CD14-positive monocyte (primary cell): ENCODE measurements around the gene DUS2. TPM values are rescaled to one million over a fixed set of nuclear protein-coding genes. Genes with fewer than 3 reads are reported as not detected.

Experiments
- DNase-seq, 3 donors: peaks; one replicate each; pipeline ENCODE4 v3.0.0-alpha.2; 2011 to 2022
- H2AFZ ChIP-seq: 2 replicates; pipeline ENCODE4 v1.6.0; 2012; ENCODE audit warnings: mild to moderate bottlenecking, low read depth, low read length, inconsistent platforms; ENCODE audit not compliant: insufficient read depth, poor library complexity, severe bottlenecking
- H3K27ac ChIP-seq, 2 donors: 1 replicate in 1 of 2; 2 replicates in 1 of 2; pipeline ENCODE4 v1.5.1; 2012 to 2013; ENCODE audit warnings: low read length in 2 of 2, control low read depth in 1 of 2, inconsistent platforms in 1 of 2, low read depth in 1 of 2, mild to moderate bottlenecking in 1 of 2
- H3K27me3 ChIP-seq, 2 donors: one replicate each; pipeline versions ENCODE4 v1.6.0 to v1.6.1; 2011 to 2013; ENCODE audit warnings: low read length in 2 of 2; ENCODE audit not compliant: control insufficient read depth in 2 of 2, insufficient read depth in 2 of 2
- H3K36me3 ChIP-seq, 2 donors: replicated peaks in 1 of 2; 1 replicate in 1 of 2; 2 replicates in 1 of 2; pipeline versions ENCODE4 v1.5.1 to v1.6.1; 2012 to 2013; ENCODE audit warnings: low read length in 2 of 2, control low read depth in 1 of 2, inconsistent platforms in 1 of 2, mild to moderate bottlenecking in 1 of 2; ENCODE audit not compliant: insufficient read depth in 2 of 2, control insufficient read depth in 1 of 2
- H3K4me1 ChIP-seq, 2 donors: 1 replicate in 1 of 2; 2 replicates in 1 of 2; pipeline versions ENCODE4 v1.5.1 to v1.6.1; 2012 to 2013; ENCODE audit warnings: low read length in 2 of 2, control low read depth in 1 of 2, inconsistent platforms in 1 of 2, mild to moderate bottlenecking in 1 of 2, moderate library complexity in 1 of 2; ENCODE audit not compliant: insufficient read depth in 2 of 2, control insufficient read depth in 1 of 2
- H3K4me2 ChIP-seq: replicated peaks from 2 replicates; pipeline ENCODE3; 2012; ENCODE audit warnings: low read length, moderate library complexity, mild to moderate bottlenecking; ENCODE audit not compliant: poor library complexity, severe bottlenecking; ENCODE audit errors: extremely low read depth
- H3K4me3 ChIP-seq, 3 experiments: fragments of 200-600 bp in 1 of 3; sonication (generic) in 1 of 3; replicated peaks in 1 of 3; 1 replicate in 2 of 3; 2 replicates in 1 of 3; pipeline ENCODE4 v1.5.1; 2011 to 2013; ENCODE audit warnings: low read length in 3 of 3, mild to moderate bottlenecking in 3 of 3, control low read depth in 2 of 3, low read depth in 2 of 3, inconsistent platforms in 1 of 3, moderate library complexity in 1 of 3
- H3K79me2 ChIP-seq: 2 replicates; pipeline ENCODE4 v1.6.0; 2012; ENCODE audit warnings: mild to moderate bottlenecking, control low read depth, inconsistent platforms, low read length, moderate library complexity; ENCODE audit not compliant: insufficient read depth
- H3K9ac ChIP-seq: 2 replicates; pipeline ENCODE4 v1.6.0; 2017; ENCODE audit warnings: low read length, mild to moderate bottlenecking; ENCODE audit not compliant: insufficient read depth, poor library complexity, severe bottlenecking
- H3K9me3 ChIP-seq, 2 donors: replicated peaks in 1 of 2; 1 replicate in 1 of 2; 2 replicates in 1 of 2; pipeline versions ENCODE4 v1.5.1 to v1.6.1; 2012 to 2013; ENCODE audit warnings: low read length in 2 of 2, control low read depth in 1 of 2; ENCODE audit not compliant: control insufficient read depth in 1 of 2, insufficient read depth in 1 of 2
- H4K20me1 ChIP-seq: 2 replicates; pipeline ENCODE4 v1.6.0; 2012; ENCODE audit warnings: mild to moderate bottlenecking, low read length, control low read depth, moderate library complexity; ENCODE audit not compliant: insufficient read depth
- H3K27ac Mint-ChIP-seq, 7 donors: one replicate each; pipeline ENCODE4 v1.8.0; 2020; ENCODE audit warnings: mild to moderate bottlenecking in 7 of 7, mixed read lengths in 7 of 7, moderate library complexity in 6 of 7, inconsistent platforms in 2 of 7
- H3K27me3 Mint-ChIP-seq, 3 donors: one replicate each; pipeline ENCODE4 v1.8.0; 2021 to 2022; ENCODE audit warnings: low read depth in 3 of 3, mild to moderate bottlenecking in 3 of 3, mixed read lengths in 3 of 3, moderate library complexity in 3 of 3, inconsistent platforms in 1 of 3
- H3K36me3 Mint-ChIP-seq, 2 donors: one replicate each; pipeline ENCODE4 v1.8.0; 2020; ENCODE audit warnings: mixed read lengths in 2 of 2, inconsistent platforms in 1 of 2, mild to moderate bottlenecking in 1 of 2
- H3K4me1 Mint-ChIP-seq: one replicate; pipeline ENCODE4 v1.8.0; 2020; ENCODE audit warnings: mild to moderate bottlenecking, mixed read lengths
- H3K4me3 Mint-ChIP-seq, 2 donors: one replicate each; pipeline ENCODE4 v1.8.0; 2020; ENCODE audit warnings: mild to moderate bottlenecking in 2 of 2, mixed read lengths in 2 of 2, moderate library complexity in 1 of 2
- H3K9me3 Mint-ChIP-seq, 7 donors: one replicate each; pipeline ENCODE4 v1.8.0; 2020 to 2022; ENCODE audit warnings: mixed read lengths in 7 of 7, mild to moderate bottlenecking in 6 of 7, moderate library complexity in 6 of 7, inconsistent platforms in 2 of 7
- WGBS: methylation state at CpG from one replicate; pipeline ENCODE4 v1.1.5; 2013; ENCODE audit warnings: missing lambda C conversion rate; ENCODE audit not compliant: insufficient coverage; 5-methylcytosine and 5-hydroxymethylcytosine counted together
- intact Hi-C, 2 donors: fragments of 100-400 bp; cut with micrococcal nuclease; formaldehyde crosslinking; loops; one replicate each; pipeline versions ENCODE4 v1.15.0 to v1.15.1; 2023
- polyA plus RNA-seq, 3 donors: library from polyadenylated mRNA; depleted of rRNA in 1 of 3; unstranded in 2 of 3; stranded (reverse) in 1 of 3; fragments of 300-500 nt in 2 of 3; fragments of >200 nt in 1 of 3; fragmentation: Illumina TruSeq in 2 of 3; gene quantifications; 1 replicate in 2 of 3; 2 replicates in 1 of 3; pipeline ENCODE4 v1.2.3, GENCODE V29; 2012 to 2021
- TF ChIP-seq, protein P1 (sequence below): fragments of 200-600 bp; IDR thresholded peaks from one replicate; pipeline ENCODE4 v1.8.0; 2022; ENCODE audit warnings: antibody characterized with exemption, mild to moderate bottlenecking

The DUS2 gene
- polyA plus RNA-seq, 3 donors: 18.4 to 40.7 (median 33.2) TPM

DNA sequence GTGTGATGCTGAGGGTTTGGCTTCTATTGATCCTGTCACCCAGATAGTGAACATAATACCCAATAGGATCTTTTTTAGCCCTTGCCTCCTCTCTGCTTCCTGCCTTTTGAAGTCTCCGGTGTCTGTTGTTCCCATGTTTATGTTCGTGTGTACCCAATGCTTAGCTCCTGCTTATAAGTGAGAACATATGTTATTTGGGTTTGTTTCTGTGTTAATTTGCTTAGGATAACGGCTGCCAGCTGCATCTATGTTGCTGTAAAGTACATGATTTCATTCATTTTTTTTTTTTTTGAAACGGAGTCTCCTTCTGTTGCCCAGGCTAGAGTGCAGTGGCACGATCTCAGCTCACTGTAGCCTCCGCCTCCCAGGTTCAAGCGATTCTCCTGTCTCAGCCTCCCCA lies 23.0 kb downstream of the DUS2 start:
- peak overlapping the region in 2 of 7 donors; percentile 63 to 66 for H3K27ac Mint-ChIP-seq
- H3K4me3 Mint-ChIP-seq: no peak overlapping the region
- WGBS: 100% methylated on average over 4 of the region's 7 CpGs
- TF ChIP-seq, protein P1, sequence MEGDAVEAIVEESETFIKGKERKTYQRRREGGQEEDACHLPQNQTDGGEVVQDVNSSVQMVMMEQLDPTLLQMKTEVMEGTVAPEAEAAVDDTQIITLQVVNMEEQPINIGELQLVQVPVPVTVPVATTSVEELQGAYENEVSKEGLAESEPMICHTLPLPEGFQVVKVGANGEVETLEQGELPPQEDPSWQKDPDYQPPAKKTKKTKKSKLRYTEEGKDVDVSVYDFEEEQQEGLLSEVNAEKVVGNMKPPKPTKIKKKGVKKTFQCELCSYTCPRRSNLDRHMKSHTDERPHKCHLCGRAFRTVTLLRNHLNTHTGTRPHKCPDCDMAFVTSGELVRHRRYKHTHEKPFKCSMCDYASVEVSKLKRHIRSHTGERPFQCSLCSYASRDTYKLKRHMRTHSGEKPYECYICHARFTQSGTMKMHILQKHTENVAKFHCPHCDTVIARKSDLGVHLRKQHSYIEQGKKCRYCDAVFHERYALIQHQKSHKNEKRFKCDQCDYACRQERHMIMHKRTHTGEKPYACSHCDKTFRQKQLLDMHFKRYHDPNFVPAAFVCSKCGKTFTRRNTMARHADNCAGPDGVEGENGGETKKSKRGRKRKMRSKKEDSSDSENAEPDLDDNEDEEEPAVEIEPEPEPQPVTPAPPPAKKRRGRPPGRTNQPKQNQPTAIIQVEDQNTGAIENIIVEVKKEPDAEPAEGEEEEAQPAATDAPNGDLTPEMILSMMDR: no peak
- peaks cover 1 to 3% (median 3%) of the 10 kb centered on the region in 3 donors for H3K27me3 Mint-ChIP-seq
- no peaks in the 10 kb centered on the region for H3K9me3 ChIP-seq
- H3K27ac ChIP-seq: no peak overlapping the region
- no peak overlapping the region for H3K4me3 ChIP-seq
- peaks cover 39 to 47% of the 10 kb centered on the region in 2 donors for H3K4me1 ChIP-seq
- peaks cover 43 to 67% of the 10 kb centered on the region in 2 donors for H3K36me3 Mint-ChIP-seq
- no peak overlapping the region for H3K9ac ChIP-seq
- H3K27me3 ChIP-seq: no peaks in the 10 kb centered on the region
- H4K20me1 ChIP-seq: peaks cover 4% of the 10 kb centered on the region
- no peak for DNase-seq
- no peaks in the 10 kb centered on the region for H3K9me3 Mint-ChIP-seq
- intact Hi-C loops: no loop called here
- peaks cover 53% of the 10 kb centered on the region for H3K4me1 Mint-ChIP-seq
- no peak overlapping the region for H3K4me2 ChIP-seq
- H2AFZ ChIP-seq: no peak overlapping the region
- peaks cover 22 to 47% of the 10 kb centered on the region in 2 donors for H3K36me3 ChIP-seq
- H3K79me2 ChIP-seq: peaks cover 59% of the 10 kb centered on the region

DNA sequence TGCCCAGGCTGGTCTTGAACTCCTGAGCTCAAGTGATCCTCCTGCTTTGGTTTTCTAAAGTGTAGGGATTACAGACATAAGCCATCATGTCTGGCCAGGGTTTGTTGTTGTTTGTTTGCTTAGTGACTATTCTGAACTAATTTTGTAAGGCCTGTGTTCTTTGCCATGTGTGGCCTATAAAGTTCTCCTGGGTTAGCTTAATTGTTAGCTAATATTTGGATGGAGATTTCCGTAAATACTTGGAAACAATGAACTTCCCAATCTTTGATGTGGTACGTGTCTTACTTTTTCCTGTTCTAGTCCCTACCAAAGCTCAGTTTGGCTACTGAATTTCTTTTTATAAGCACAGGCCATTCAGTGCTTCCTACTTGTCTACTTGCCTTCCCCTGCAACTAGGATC lies 24.9 kb downstream of the DUS2 start:
- H3K4me3 Mint-ChIP-seq: no peak overlapping the region
- TF ChIP-seq, protein P1: no peak
- peaks cover 59 to 84% of the 10 kb centered on the region in 2 donors for H3K36me3 Mint-ChIP-seq
- Histone ChIP-seq H3K9ac (no peak overlapping the region), H3K4me3 (no peak overlapping the region), H3K4me2 (no peak overlapping the region), H3K9me3 (no peaks in the 10 kb centered on the region), H3K27me3 (no peaks in the 10 kb centered on the region), H3K27ac (no peak overlapping the region), H2AFZ (no peak overlapping the region), H3K79me2 (peaks cover 56% of the 10 kb centered on the region), H3K4me1 (peaks cover 20 to 28% of the 10 kb centered on the region in 2 donors), H3K36me3 (peaks cover 29 to 66% of the 10 kb centered on the region in 2 donors), H4K20me1 (peaks cover 4% of the 10 kb centered on the region)
- H3K27me3 Mint-ChIP-seq: peaks cover 1 to 3% (median 1%) of the 10 kb centered on the region in 3 donors
- WGBS: 100% methylated on average over 2 of the region's 2 CpGs
- intact Hi-C loops: no loop called here
- no peak for DNase-seq
- peaks cover 37% of the 10 kb centered on the region for H3K4me1 Mint-ChIP-seq
- H3K27ac Mint-ChIP-seq: peak overlapping the region in 1 of 7 donors; percentile 48
- no peaks in the 10 kb centered on the region for H3K9me3 Mint-ChIP-seq
